OCI-LY3 (cell line): ENCODE data around the gene SPNS3.
A peak's percentile ranks its signal among the peaks of the same experiment; 100 is the strongest.

Source experiments
- H2AFZ ChIP-seq: fragments of 200-600, 300-600 bp; shearing (Covaris generic); 2 replicates; pipeline ENCODE4 v1.6.0; 2014; ENCODE audit warnings: antibody characterized with exemption, low read depth, low read length
- H3K27ac ChIP-seq: fragments of 200-600, 300-600 bp; sonication (generic); 2 replicates; pipeline ENCODE4 v1.5.1; 2014; ENCODE audit warnings: mild to moderate bottlenecking, low read length, moderate library complexity, mixed read lengths
- H3K27me3 ChIP-seq: fragments of 200-600, 300-600 bp; sonication (generic); 2 replicates; pipeline ENCODE4 v1.6.1; 2014; ENCODE audit warnings: low read depth, low read length, mixed read lengths
- H3K36me3 ChIP-seq: fragments of 200-600, 300-600 bp; sonication (generic); replicated peaks from 2 replicates; pipeline ENCODE3; 2014; ENCODE audit warnings: low read depth, low read length, mixed read lengths
- H3K4me1 ChIP-seq: fragments of 300-600, 200-600 bp; sonication (generic); 2 replicates; pipeline ENCODE4 v1.6.1; 2014; ENCODE audit warnings: low read length, mixed read lengths
- H3K4me2 ChIP-seq: fragments of 200-600, 300-600 bp; sonication (generic); 2 replicates; pipeline ENCODE4 v1.6.1; 2014; ENCODE audit warnings: low read length, mixed read lengths
- H3K4me3 ChIP-seq: fragments of 300-600, 200-600 bp; sonication (generic); 2 replicates; pipeline ENCODE4 v1.5.1; 2014; ENCODE audit warnings: antibody characterized with exemption, mild to moderate bottlenecking, low read length, moderate library complexity
- H3K79me2 ChIP-seq: fragments of 300-600, 200-600 bp; shearing (Covaris generic); 2 replicates; pipeline ENCODE4 v1.6.1; 2014; ENCODE audit warnings: mild to moderate bottlenecking, low read length, mixed read lengths
- H3K9ac ChIP-seq: fragments of 300-600, 200-600 bp; shearing (Covaris generic); 2 replicates; pipeline ENCODE4 v1.6.0; 2014; ENCODE audit warnings: mild to moderate bottlenecking, low read length, moderate library complexity
- H3K9me3 ChIP-seq: fragments of 200-600, 300-600 bp; shearing (Covaris generic); 2 replicates; pipeline ENCODE4 v1.6.1; 2014; ENCODE audit warnings: low read length, mixed read lengths; ENCODE audit not compliant: insufficient read depth
- H4K20me1 ChIP-seq: fragments of 200-600, 300-600 bp; sonication (generic); 2 replicates; pipeline ENCODE4 v1.6.1; 2016; ENCODE audit warnings: low read length, mixed read lengths; ENCODE audit not compliant: insufficient read depth
- EZH2phosphoT487 ChIP-seq: fragments of 200-600 bp; shearing (Covaris generic); IDR thresholded peaks from 2 replicates; pipeline ENCODE4 v1.6.1; 2018; ENCODE audit warnings: antibody characterized with exemption, mixed run types, low read depth
- TF ChIP-seq, protein P1 (sequence below): fragments of 200-600, 300-600 bp; sonication (generic); IDR thresholded peaks from 2 replicates; pipeline ENCODE4 v1.5.1; 2014; ENCODE audit warnings: antibody characterized with exemption, low read length, low read depth

Gene SPNS3, protein sequence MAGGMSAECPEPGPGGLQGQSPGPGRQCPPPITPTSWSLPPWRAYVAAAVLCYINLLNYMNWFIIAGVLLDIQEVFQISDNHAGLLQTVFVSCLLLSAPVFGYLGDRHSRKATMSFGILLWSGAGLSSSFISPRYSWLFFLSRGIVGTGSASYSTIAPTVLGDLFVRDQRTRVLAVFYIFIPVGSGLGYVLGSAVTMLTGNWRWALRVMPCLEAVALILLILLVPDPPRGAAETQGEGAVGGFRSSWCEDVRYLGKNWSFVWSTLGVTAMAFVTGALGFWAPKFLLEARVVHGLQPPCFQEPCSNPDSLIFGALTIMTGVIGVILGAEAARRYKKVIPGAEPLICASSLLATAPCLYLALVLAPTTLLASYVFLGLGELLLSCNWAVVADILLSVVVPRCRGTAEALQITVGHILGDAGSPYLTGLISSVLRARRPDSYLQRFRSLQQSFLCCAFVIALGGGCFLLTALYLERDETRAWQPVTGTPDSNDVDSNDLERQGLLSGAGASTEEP

DNA sequence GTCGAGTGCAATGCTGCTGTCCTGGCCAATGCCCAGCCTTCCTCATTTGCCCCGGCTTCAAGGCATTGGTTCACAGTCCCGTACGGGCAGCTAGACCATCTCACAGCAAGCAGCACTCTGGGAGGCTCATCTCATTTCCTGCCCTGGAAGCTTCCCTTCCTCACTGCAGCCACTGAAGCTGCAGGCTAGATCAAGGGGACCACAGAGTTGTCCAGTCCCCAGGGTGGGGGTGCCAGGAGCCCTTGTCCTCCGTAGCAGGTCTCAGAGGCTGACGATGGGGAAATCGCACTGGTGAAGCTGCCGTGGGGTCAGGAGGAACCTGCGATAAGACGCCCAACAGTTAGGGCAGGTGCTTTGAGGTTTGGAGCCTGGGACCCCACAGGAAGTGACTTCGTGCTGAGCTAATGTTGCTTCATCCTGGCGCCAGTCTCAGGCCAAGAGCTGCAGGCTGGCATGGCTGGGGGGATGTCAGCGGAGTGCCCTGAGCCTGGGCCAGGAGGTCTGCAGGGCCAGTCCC, at the start of gene SPNS3:
TSS of gene SPNS3 (plus strand) at position 426 of the 517 bp plus-strand sequence. CDS start at position 454, 28 bp downstream.
- no peak for TF ChIP-seq EZH2phosphoT487
- TF ChIP-seq, protein P1, sequence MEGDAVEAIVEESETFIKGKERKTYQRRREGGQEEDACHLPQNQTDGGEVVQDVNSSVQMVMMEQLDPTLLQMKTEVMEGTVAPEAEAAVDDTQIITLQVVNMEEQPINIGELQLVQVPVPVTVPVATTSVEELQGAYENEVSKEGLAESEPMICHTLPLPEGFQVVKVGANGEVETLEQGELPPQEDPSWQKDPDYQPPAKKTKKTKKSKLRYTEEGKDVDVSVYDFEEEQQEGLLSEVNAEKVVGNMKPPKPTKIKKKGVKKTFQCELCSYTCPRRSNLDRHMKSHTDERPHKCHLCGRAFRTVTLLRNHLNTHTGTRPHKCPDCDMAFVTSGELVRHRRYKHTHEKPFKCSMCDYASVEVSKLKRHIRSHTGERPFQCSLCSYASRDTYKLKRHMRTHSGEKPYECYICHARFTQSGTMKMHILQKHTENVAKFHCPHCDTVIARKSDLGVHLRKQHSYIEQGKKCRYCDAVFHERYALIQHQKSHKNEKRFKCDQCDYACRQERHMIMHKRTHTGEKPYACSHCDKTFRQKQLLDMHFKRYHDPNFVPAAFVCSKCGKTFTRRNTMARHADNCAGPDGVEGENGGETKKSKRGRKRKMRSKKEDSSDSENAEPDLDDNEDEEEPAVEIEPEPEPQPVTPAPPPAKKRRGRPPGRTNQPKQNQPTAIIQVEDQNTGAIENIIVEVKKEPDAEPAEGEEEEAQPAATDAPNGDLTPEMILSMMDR: no peak
- no peak within 1 kb of the TSS for H3K27ac ChIP-seq
- peak within 1 kb of the TSS; percentile 55 for H3K4me3 ChIP-seq
- peak within 1 kb of the TSS; percentile 52; the same call in 1 of the 2 replicates for H2AFZ ChIP-seq
- no peaks in the 10 kb centered on the region for H3K9me3 ChIP-seq
- H3K79me2 ChIP-seq: no peaks in the 10 kb centered on the region
- H3K9ac ChIP-seq: peak within 1 kb of the TSS; percentile 30; the same call in 1 of the 2 replicates
- H3K4me1 ChIP-seq: peaks cover 20% of the 10 kb centered on the region
- no peaks in the 10 kb centered on the region for H3K36me3 ChIP-seq
- H3K27me3 ChIP-seq: no peaks in the 10 kb centered on the region
- no peaks in the 10 kb centered on the region for H4K20me1 ChIP-seq
- H3K4me2 ChIP-seq: peak within 1 kb of the TSS; percentile 79

DNA sequence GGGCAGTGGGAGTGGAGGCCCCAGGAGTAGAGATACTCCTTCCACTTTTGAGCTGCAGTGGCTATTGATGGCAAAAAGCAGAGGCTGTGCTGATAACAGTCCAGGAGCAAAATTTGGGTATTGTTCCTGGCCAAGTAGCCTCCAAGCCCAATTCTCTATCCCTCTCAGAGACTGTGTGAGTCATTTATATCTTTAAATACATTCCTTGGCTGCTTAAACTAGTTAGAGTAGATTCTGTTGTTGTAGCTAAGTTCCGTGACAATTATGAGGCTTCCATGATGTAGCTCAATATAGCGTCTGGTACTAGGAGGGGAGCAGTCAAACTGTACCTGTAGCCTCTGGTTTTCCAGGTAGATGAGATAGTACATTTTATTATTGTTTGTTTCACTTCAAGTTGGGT, 47.3 kb upstream of the SPNS3 start:
- no peaks in the 10 kb centered on the region for H3K9me3 ChIP-seq
- no peaks in the 10 kb centered on the region for H3K36me3 ChIP-seq
- H3K4me2 ChIP-seq: no peak overlapping the region
- TF ChIP-seq, protein P1: no peak
- TF ChIP-seq EZH2phosphoT487: no peak
- no peak overlapping the region for H3K27ac ChIP-seq
- no peaks in the 10 kb centered on the region for H4K20me1 ChIP-seq
- H3K27me3 ChIP-seq: peaks cover 5% of the 10 kb centered on the region; the same call in 1 of the 2 replicates
- no peak overlapping the region for H2AFZ ChIP-seq
- H3K9ac ChIP-seq: no peak overlapping the region
- H3K79me2 ChIP-seq: no peaks in the 10 kb centered on the region
- peaks cover 6% of the 10 kb centered on the region for H3K4me1 ChIP-seq
- H3K4me3 ChIP-seq: no peak overlapping the region

DNA sequence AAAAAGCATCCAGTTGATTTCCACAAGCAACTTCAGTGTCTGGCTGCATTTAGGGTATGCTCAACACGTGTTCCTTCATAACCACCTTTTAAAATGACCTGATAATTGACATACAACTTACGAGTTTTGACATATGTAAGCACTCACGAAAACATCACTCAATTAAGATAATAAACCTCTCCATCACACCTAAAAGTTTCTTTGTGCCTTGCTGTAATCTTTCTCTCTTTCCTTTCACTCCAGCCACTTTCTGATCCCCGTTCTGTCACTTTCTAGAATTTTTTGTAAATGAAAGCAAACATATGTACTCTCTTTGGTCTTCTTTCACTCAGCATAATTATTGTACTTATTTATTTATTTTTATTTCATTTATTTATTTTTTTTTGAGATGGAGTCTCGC, 46.6 kb upstream of the SPNS3 start:
- Histone ChIP-seq H3K9ac (no peak overlapping the region), H3K9me3 (no peaks in the 10 kb centered on the region), H3K4me2 (no peak overlapping the region), H3K27ac (no peak overlapping the region), H4K20me1 (no peaks in the 10 kb centered on the region), H3K36me3 (no peaks in the 10 kb centered on the region), H3K4me3 (no peak overlapping the region), H2AFZ (no peak overlapping the region), H3K79me2 (no peaks in the 10 kb centered on the region), H3K27me3 (peaks cover 1% of the 10 kb centered on the region; the same call in 1 of the 2 replicates), H3K4me1 (peaks cover 1% of the 10 kb centered on the region; the same call in 1 of the 2 replicates)
- no peak for TF ChIP-seq EZH2phosphoT487
- TF ChIP-seq, protein P1: no peak

DNA sequence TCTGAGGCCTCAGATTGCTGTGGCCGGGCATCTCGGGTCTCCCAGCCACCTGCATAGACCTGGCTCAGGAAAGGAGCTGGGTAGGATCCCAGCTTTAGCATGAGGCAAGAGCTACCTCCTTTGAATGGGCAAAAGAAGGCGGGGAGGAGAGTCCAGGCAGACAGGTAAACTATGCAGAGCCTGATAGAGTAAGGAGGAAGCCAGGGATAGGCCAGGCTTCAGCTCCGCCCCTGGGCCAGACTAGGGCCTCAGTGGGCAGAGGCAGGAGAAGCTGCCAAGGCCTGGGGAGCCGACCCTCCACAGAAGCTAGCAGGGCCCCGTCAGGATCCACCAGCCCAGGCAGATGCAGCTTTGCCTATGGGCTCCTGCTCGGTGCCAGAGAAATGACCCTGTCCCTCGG, 44.7 kb upstream of the SPNS3 start:
- TF ChIP-seq EZH2phosphoT487: no peak
- TF ChIP-seq, protein P1: no peak
- no peaks in the 10 kb centered on the region for H3K79me2 ChIP-seq
- H3K27ac ChIP-seq: no peak overlapping the region
- H3K27me3 ChIP-seq: peaks cover 6% of the 10 kb centered on the region; the same call in 1 of the 2 replicates
- H3K4me1 ChIP-seq: peaks cover 18% of the 10 kb centered on the region
- H3K9ac ChIP-seq: no peak overlapping the region
- H2AFZ ChIP-seq: no peak overlapping the region
- H3K4me3 ChIP-seq: no peak overlapping the region
- H4K20me1 ChIP-seq: no peaks in the 10 kb centered on the region
- H3K9me3 ChIP-seq: no peaks in the 10 kb centered on the region
- H3K36me3 ChIP-seq: no peaks in the 10 kb centered on the region
- no peak overlapping the region for H3K4me2 ChIP-seq
